GM21723 (cell line): ENCODE data around the gene CLEC2D.
A peak's percentile ranks its signal among the peaks of the same experiment; 100 is the strongest.
"Not testable (repeated sequence)": the region's sequence is repeated elsewhere in the genome, so short reads cannot be mapped to it uniquely, and the experiment has no call there.

ENCODE experiments used
- ATAC-seq: cut with Tn5 transposase; IDR thresholded peaks from one replicate; pipeline ENCODE4 v1.9.1; 2021; ENCODE audit warnings: mild to moderate bottlenecking, moderate library complexity; ENCODE audit not compliant: unreplicated experiment

The CLEC2D gene

DNA sequence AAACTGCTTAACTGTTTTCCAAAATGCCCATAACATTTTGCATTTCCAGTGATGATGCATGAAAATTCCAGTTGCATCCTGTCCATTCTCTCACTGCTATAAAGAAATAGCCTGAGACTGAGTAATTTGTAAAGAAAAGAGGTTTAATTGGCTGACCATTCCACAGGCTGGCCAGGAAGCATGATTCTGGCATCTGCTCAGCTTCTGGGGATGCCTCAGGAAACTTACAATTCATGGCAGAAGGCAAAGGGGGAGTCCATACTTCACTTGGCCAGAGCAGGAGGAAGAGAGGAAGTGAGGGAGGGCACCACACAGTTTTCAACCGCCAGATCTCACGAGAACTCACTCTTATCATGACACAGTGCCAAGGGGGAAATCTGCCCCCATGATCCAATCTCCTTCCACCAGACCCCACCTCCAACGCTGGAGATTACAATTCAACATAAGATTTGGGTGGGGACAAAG is 18.2 kb upstream of the CLEC2D start:
- no peak for ATAC-seq

DNA sequence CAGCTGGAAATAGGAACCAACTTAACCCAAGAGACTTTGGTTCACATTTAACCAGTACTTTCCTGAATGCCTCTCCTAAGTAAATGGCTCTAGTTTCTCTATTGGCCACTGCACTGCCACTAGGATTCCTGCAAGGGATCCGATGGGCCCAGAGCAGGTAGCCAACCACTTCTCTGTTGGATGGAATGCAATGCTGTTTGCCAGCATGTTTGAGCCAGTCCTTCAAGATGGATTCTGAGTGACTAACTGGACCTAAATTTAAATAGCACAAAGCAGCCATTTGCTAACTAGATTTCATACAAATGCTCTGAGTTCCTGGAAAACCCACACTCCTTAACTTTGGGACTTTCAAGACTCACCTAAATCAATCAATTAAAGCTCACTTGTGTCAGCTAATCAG is 9.5 kb upstream of the CLEC2D start:
- no peak for ATAC-seq

DNA sequence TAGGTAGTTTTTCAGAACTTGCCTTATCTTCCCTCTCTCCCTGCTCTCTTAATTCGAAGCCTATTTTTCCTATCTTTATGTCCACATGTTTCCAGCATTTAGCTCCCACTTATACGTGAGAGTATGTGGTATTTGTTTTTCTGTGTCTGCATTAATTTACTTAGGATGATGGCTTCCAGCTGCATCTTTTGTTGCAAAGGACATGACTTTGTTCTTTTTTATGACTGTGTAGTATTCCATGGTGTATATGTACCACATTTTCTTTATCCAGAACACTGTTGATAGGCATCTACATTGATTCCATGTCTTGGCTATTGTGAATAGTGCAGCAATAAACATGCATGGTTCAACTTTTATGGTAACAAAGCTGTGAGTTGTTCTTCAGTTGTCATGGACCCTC is 7.8 kb upstream of the CLEC2D start:
- no peak for ATAC-seq

DNA sequence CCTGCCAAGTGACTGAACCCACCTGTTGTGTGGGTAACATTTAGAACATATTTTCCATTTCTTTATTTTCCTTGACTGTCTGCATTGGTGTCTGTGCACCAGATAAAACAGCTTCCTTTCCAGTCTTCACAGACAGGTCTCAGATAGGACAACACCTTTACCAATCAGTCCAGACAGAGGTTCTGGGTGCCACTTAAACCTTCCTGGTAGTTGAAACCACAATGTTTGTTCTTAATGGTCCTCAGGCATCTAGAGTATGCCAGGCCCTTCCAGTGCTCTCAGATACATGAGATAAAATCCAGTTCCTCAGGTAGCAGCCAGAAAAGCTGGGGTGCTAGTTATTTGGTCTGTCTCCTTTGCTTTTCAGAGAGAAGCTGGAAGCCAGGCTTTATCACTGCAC is 7.0 kb upstream of the CLEC2D start:
- no peak for ATAC-seq

DNA sequence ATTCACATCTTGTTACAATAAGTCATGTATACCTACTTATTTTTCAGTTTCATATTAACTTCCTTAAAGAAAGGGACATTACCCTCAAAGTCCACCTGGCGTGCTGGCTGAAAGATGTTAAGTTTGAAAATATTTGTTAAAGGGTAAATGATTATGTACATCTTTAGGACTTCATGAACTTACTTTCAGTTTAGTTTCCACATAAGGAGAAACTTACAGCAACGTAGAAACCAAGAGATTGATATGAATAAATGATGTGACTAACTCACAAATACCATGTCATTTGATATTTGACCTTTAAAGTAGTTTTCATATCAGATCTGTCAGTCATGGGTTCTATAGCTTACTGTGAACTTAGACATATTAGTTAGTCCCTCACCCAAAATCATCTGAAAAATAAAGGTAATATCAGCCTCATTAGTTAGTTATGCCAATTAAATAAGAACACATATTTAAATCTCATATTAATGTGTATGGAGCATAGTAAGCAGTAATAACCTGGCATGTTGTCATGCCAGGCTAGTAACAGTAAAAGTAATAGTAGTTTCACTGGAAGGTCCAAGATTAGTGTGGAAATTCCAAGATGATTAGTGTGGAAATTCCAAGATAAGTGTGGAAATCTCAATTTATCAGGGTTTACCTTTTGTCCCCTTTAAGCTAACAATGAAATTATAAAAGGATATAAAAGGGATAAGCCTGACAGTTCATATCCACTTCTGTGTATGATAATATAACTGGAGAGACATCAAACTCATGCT is 1.9 kb upstream of the CLEC2D start:
- peak; percentile 51 for ATAC-seq

DNA sequence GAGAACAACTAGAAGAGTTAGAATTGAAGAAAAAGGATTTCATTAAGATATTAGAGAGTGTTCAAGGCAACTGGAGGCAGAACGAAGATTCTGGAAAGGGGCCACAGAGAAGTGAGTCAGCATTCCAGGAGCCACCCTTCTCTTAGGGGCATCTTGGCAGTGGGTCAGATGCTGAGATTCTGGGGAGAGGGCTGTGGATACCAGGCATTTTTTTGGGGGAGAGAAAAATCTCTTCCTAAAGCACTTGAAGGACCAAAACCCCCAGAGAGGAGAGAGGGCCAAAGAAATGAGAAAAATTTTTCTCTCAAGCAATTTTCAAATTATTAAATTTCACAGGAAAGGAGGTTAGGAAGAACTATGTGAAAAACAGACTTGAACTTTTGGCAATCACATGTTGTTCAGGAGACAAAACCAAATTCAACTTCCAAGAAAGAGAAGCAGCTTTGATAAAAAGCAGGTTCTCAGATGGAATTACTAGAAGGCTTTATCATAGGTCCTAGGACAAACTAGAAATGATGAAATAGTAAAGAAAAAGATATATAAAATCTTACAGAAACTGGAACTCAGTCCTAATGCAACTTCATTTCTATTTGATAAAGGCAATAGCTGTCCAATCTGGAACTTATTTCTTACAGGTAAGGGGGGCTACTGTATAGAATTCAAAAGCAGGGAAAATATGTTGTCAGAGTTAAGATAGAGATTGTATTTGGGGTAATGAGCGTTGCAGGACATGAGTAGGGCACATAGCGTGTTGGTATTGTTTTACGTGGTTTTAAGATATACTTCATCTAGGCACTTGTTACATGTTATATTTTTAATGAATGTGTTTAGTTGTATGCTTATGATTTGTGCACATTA is 1.1 kb upstream of the CLEC2D start:
- no peak for ATAC-seq

DNA sequence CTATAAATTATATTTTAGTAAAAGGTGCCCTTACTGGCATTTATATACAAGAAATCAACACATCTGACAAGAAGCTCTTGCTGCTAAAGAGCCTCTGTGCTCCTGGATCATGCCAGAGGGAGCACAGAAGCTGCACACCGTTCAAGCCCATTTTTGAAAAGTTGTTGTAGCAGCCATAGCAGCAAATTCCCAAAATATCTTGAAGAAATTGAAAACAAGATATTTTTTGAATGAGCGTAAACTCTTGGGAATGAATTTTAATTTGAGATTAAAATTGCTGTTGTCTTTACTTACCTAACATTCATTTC is 540 bp upstream of the CLEC2D start:
- no peak for ATAC-seq

DNA sequence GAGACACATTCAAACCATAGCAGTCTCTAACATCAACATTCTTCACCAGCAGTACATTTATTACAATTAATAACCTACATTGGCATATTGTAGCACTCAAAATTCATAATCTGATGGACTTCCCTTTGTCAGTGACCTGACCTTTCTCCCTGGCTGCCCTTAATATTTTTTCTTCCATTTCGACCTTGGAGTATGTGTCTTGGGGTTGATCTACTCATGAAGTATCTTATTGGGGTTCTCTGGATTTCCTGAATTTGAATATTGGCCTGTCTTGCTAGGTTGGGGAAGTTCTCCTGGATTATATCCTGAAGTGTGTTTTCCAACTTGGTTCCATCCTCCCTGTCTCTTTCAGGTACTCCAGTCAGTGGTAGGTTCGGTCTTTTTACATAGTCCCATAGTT is 2.8 kb downstream of the CLEC2D start:
- ATAC-seq, result not testable (repeated sequence)

DNA sequence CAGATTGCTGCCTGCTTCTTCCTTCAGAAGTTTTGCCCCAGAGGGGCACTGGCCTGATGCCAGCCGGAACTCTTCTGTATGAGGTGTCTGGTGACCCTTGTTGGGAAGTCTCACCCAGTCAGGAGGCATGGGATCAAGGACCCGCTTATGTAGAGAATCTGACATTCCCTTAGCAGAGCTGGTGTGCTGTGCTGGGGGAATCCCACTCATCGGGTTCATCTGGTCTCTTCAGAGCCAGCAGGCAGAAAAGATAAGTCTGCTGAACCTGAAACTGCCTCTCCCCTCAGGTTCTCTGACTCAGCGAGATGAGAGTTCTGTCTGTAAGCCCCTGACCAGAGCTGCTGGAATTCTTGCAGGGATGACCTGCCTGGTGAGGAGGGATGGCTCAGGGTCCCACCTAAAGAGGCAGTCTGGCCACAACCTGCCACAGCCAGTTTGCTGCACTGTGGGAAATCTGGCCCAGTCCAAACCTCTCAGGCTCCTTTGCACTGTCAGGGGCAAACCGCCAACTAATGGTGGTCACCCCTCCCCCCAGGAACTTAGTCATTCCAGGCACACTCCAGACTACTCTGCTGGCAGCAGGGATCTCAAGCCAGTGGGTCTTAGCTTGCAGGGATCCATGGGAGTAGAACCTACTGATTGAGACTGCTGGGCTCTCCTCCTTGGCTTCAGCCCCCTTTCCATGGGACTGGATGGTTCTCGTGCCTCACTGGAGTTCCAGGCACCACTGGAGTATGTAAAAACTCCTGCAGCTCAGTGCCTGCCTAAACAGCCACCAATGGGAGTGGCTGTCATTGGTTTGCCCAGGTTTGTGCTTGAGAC is 4.1 kb downstream of the CLEC2D start:
- ATAC-seq, result peak; percentile 37

DNA sequence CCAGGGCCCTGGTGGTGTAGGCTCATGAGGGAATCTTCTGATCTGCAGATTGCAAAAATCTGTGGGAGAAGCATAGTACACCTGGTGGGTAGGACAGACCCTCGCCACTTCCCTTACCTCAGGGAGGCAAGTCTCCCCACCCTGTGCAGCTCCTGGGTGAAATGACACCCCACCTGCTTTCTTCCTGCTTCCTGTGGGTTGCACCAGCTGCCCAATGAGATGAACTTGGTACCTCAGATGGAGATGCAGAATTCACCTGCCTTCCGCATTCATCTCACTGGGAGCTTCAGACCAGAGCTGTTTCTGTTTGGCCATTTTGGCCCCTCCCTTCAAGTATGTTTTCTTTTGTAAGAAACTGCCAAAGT is 4.7 kb downstream of the CLEC2D start:
- peak; percentile 33 for ATAC-seq

DNA sequence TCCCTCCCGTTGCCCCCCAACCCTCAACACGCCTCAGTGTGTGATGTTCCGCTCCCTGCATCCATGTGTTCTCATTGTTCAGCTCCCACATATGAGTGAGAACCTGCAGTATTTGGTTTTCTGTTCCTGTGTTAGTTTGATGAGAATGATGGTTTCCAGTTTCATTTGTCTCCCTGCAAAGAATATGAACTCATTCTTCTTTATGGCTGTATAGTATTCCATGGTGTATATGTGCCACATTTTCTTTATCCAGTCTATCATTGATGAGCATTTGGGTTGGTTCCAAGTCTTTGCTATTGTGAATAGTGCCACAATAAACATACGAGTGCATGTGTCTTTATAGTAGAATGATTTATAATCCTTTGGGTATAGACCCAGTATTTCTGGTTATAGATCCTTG is 13.0 kb downstream of the CLEC2D start:
- ATAC-seq, result not testable (repeated sequence)

DNA sequence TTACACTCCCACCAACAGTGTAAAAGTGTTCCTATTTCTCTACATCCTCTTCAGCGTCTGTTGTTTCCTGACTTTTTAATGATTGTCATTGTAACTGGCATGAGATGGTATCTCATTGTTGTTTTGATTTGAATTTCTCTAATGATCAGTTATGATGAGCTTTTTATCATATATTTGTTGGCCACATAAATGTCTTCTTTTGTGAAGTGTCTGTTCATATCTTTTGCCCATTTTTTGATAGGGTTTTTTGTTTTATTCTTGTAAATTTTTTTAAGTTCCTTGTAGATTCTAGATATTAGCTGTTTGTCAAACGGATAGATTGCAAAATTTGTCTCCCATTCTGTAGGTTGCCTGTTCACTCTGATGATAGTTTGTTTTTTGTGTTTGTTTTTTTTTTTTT is 13.4 kb downstream of the CLEC2D start:
- ATAC-seq, result not testable (repeated sequence)

DNA sequence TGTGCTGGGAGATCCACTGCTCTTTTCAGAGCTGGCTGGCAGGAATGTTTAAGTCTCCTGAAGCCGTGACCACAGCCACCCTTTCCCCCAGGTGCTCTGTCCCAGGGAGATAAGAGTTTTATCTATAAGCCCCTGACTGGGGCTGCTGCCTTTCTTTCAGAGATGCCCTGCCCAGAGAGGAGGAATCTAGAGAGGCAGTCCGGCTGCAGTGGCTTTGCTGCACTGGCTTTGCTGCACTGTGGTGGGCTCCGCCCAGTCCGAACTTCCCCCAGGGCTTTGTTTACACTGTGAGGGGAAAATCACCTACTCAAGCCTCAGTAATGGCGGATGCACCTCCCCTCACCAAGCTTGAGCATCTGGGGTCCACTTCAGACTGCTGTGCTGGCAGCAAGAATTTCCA is 15.9 kb downstream of the CLEC2D start:
- ATAC-seq, result not testable (repeated sequence)

DNA sequence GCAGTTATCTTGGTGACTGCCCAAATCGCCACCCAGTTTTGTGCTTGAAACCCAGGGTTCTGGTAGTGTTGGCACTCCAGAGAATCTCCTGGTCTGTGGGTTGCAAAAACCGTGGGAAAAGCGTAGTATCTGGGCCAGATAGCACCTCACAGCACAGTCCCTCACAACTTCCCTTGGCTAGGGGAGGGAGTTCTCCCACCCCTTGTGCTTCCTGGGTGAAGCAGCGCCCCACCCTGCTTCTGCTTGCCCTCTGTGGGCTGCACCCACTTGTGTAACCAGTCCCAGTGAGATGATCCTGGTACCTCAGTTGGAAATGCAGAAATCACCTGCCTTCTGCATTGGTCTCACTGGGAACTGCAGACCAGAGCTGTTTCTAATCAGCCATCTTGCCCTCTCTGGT is 16.4 kb downstream of the CLEC2D start:
- ATAC-seq, result no peak

DNA sequence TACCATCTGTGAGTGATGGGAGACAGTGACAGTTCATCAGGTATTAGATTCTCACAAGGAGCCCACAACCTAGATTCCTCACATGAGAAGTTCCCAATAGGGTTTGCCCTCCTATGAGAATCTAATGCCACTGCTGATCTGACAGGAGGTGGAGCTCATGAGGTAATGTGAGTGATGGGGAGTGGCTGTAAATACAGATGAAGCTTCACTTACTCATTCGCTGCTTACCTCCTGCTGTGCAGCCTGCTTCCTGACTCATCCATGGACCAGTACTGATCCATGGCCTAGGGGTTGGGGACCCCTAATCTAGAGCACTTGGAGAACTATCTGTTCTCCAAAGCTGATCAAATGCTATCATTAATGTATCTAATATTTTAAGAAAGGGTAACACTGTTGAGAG is 17.7 kb downstream of the CLEC2D start:
- ATAC-seq, result no peak

DNA sequence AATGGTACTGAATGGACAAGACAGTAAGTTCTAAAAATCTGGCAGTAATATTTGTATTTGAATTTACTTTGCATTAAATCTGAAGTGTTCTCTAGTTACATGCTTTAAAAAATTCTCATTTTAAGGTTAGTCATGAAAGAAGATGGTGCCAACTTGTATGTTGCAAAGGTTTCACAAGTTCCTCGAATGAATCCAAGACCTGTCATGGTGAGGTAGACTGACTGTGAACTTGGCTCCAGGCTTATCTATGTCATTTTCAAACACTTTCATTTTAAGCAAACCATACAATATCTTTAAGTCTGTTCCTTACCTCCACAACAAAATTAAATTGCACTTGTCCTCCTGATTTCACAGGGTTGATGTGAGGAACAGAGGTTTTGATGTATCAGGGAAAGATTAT is 23.4 kb downstream of the CLEC2D start:
- ATAC-seq, result no peak

DNA sequence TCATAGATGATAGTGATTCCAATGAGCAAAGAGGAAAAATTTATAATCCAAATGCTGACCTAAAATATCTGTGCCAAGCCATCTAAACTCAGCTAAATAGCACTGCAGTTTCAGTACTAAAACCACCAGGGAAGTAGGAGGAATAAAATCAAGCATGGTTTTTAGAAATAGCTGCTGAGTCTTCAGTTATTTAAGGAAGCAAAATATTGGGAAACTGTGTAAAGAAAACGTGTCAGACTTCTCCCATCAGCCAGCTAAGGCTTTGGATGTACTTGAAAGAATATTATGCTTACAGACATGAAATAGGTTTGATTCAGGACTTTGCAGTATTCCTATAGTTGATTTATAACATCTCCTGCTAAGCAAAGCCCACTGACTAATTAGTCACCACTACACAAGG is 24.7 kb downstream of the CLEC2D start:
- no peak for ATAC-seq

DNA sequence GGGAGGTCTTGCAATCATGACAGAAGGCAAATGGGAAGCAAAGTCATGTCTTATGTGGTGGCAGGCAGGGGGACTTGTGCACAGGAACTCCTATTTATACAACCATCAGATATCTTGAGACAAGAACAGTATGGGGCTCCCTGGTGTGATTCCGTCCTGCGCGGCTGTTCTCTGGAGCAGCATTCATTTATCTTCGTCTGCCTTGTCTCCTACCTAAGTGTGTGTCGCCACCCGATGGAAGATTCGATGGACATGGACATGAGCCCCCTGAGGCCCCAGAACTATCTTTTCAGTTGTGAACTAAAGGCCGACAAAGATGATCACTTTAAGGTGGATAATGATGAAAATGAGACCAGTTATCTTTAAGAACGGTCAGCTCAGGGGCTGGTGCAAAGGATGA is 25.6 kb downstream of the CLEC2D start:
- ATAC-seq, result not testable (repeated sequence)

DNA sequence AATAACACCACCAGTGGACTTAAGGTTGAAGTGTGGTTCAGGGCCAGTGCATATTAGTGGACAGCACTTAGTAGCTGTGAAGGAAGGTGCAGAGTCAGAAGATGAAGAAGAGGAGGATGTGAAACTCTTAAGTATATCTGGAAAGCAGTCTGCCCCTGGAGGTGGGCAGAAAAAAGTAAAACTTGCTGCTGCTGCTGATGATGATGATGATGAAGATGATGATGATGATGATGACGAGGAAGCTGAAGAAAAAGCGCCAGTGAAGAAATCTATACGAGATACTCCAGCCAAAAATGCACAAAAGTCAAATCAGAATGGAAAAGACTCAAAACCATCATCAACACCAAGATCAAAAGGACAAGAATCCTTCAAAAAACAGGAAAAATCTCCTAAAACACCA is 26.1 kb downstream of the CLEC2D start:
- ATAC-seq, result not testable (repeated sequence)

DNA sequence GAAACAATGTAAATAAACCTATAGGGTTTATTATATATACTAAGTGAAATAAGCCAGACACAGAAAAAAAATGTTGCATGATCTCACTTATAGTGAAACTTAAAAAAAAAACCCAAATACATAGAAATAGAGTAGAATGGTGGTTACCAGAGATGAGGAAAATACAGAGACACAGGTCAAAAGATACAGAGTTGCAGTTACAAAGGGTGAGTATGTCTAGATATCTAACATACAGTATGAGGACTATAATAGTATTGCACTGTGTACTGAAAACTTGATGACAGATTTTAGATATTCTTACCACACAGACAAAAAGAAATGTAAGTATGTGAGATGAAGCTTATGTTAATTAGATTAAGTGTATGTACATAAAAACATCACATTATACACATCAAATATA is 28.1 kb downstream of the CLEC2D start:
- ATAC-seq, result no peak

DNA sequence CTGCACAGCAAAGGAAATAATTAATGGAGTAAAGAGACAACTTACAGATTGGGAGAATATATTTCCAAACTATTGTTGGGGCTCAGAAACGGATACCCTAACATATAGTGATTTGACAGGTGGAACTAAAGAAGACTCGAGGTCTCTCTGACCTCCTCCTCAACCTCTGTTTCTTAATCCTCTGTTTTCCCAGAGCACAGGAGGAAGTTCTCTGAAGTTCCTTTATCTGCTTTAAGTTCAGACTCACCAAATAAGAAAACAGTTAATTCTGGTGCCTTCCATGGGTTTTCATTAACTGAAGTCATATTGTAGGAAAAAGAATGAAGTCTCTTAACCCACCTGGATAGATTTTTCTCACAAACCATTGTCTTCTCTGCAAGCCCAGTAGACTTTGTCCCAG is 29.2 kb downstream of the CLEC2D start:
- ATAC-seq, result no peak
